Measurements from ENCODE around the gene CNMD. TPM values are rescaled to one million over a fixed set of nuclear protein-coding genes. Genes with fewer than 3 reads are reported as not detected.

The CNMD gene
- not detected in 2 replicates for total RNA-seq

DNA sequence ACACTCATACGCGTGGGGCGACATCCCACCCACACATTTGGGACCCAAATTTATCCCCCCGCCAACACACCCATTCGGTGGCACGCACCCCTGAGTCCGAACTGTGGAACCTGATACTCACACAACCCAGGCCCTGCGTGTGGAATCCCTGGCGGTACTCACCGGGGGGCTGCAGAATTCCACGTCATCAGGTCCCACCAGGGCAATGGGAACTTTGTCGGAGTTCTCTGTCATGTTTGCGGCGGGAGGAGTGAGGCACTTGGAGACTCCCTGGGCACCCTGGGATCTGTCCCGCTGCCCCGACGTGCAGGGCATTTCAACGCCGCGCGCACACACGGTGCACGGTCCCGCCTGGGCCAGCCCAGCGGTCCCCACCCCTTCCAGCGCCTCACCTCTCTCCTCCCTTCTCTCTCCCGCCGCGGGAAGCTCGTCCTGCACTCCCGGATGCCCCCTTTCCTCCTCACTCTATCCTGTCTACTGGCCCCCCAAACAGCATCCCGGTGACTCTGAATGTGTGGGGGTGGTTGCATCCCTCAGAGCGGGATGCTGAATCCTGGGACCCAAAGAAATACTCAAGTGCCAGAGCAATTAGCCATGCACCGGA, at the start of gene CNMD:
TSS of gene CNMD (minus strand) at position 353 of the 604 bp plus-strand sequence. CDS start at position 234, 119 bp downstream.

Other genes starting within 250 kb of the CNMD start
- gene HNRNPA1L2, start 97.4 kb downstream of the CNMD start, total RNA-seq: 1.1 and 2.7 TPM in 2 replicates
- gene SUGT1, start 87.0 kb downstream of the CNMD start, total RNA-seq: 23.3 and 44.2 TPM in 2 replicates
- not detected in 2 replicates for gene PCDH8, start 108.8 kb upstream of the CNMD start, total RNA-seq

Measured in mesangial cell (primary cell).